ENCODE measurements around the gene CCNH. TPM values are rescaled to one million over a fixed set of nuclear protein-coding genes. Genes with fewer than 3 reads are reported as not detected.

CCNH gene
- total RNA-seq, 1 experiment from 2014 or later, result 44.0 TPM

- Histone ChIP-seq H3K36me3 (ENCODE audit: control insufficient read depth, insufficient read depth, low read length) (no peaks in the 10 kb centered on the region), H3K27ac (ENCODE audit: low read length) (no peak overlapping the region), H3K4me1 (ENCODE audit: control insufficient read depth, insufficient read depth, low read length) (no peaks in the 10 kb centered on the region), H3K9me3 (ENCODE audit: control insufficient read depth, insufficient read depth, low read depth, low read length) (no peaks in the 10 kb centered on the region), H3K4me3 (ENCODE audit: low read depth in 2 of 2, low read length in 2 of 2) (no peak overlapping the region), H3K27me3 (ENCODE audit: control insufficient read depth, insufficient read depth, low read length) (no peaks in the 10 kb centered on the region)
- POLR2A ChIA-PET, result no interaction called here
- intact Hi-C loops (cut with micrococcal nuclease; ENCODE audit: unreplicated experiment), result no loop called here
- DNase-seq (ENCODE audit: low read depth, low spot score) (no peak), ATAC-seq (no peak)
- CTCF ChIA-PET, result no interaction called here
- in situ Hi-C loops (cut with HindIII; ENCODE audit: low pct_unique_long_range_greater_than_20kb, low sequenced_read_pairs), result no loop called here
- TF ChIP-seq REST (IDR thresholded peaks at IDR 0.05; ENCODE audit: insufficient read depth in 1 of 2, low read depth in 2 of 2, low read length in 1 of 2) (no peak), TCF7L2 (IDR thresholded peaks at IDR 0.05; ENCODE audit: low read depth, low read length) (no peak), POLR2AphosphoS5 (IDR thresholded peaks at IDR 0.05; ENCODE audit: low read depth, low read length) (no peak), SIN3A (IDR thresholded peaks at IDR 0.05; ENCODE audit: borderline replicate concordance, insufficient read depth, low read depth, low read length) (no peak)
- TF ChIP-seq, protein P1, sequence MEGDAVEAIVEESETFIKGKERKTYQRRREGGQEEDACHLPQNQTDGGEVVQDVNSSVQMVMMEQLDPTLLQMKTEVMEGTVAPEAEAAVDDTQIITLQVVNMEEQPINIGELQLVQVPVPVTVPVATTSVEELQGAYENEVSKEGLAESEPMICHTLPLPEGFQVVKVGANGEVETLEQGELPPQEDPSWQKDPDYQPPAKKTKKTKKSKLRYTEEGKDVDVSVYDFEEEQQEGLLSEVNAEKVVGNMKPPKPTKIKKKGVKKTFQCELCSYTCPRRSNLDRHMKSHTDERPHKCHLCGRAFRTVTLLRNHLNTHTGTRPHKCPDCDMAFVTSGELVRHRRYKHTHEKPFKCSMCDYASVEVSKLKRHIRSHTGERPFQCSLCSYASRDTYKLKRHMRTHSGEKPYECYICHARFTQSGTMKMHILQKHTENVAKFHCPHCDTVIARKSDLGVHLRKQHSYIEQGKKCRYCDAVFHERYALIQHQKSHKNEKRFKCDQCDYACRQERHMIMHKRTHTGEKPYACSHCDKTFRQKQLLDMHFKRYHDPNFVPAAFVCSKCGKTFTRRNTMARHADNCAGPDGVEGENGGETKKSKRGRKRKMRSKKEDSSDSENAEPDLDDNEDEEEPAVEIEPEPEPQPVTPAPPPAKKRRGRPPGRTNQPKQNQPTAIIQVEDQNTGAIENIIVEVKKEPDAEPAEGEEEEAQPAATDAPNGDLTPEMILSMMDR (IDR thresholded peaks at IDR 0.05), result no peak
- no TSS peak for BruUV-seq (replicated peaks)
Measured at GRCh38 chr5:87433945-87434344, 21.2 kb upstream of the CCNH start.

DNA sequence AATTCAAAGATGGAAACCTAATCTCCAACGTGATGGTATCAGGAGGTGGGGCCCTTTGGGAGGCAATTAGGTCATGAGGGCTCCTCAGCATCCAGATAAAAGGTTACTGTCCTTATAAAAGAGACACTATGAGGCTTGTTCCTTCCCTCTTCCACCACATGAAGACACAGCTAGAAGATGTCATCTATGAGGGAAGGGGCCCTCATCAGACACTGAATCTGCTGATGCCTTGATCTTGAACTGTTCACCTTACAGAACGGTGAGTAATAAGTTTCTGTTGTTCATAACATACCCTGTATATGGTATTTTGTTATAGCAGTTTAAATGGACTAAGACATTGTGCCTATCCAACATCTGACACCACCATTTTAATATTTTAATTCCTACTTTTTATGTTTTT is 19.7 kb upstream of the CCNH start:
- POLR2A ChIA-PET, result no interaction called here
- no TSS peak for BruUV-seq (replicated peaks)
- no peak for TF ChIP-seq POLR2AphosphoS5 (IDR thresholded peaks at IDR 0.05; ENCODE audit: low read depth, low read length)
- TF ChIP-seq, protein P1 (IDR thresholded peaks at IDR 0.05), result no peak
- TF ChIP-seq REST (IDR thresholded peaks at IDR 0.05; ENCODE audit: insufficient read depth in 1 of 2, low read depth in 2 of 2, low read length in 1 of 2), result no peak
- no peak for TF ChIP-seq SIN3A (IDR thresholded peaks at IDR 0.05; ENCODE audit: borderline replicate concordance, insufficient read depth, low read depth, low read length)
- TF ChIP-seq TCF7L2 (IDR thresholded peaks at IDR 0.05; ENCODE audit: low read depth, low read length), result no peak
- Histone ChIP-seq H3K4me1 (ENCODE audit: control insufficient read depth, insufficient read depth, low read length) (no peaks in the 10 kb centered on the region), H3K27me3 (ENCODE audit: control insufficient read depth, insufficient read depth, low read length) (no peaks in the 10 kb centered on the region), H3K27ac (ENCODE audit: low read length) (no peak overlapping the region), H3K36me3 (ENCODE audit: control insufficient read depth, insufficient read depth, low read length) (no peaks in the 10 kb centered on the region), H3K4me3 (ENCODE audit: low read depth in 2 of 2, low read length in 2 of 2) (no peak overlapping the region), H3K9me3 (ENCODE audit: control insufficient read depth, insufficient read depth, low read depth, low read length) (no peaks in the 10 kb centered on the region)
- in situ Hi-C loops (cut with HindIII; ENCODE audit: low pct_unique_long_range_greater_than_20kb, low sequenced_read_pairs) (no loop called here), intact Hi-C loops (cut with micrococcal nuclease; ENCODE audit: unreplicated experiment) (no loop called here)
- DNase-seq (ENCODE audit: low read depth, low spot score) (no peak), ATAC-seq (no peak)
- CTCF ChIA-PET, result no interaction called here

Data from Panc1 (cell line).